ENCODE data around the gene ANKRD31.
A peak's percentile ranks its signal among the peaks of the same experiment; 100 is the strongest.
"Not testable (repeated sequence)": the region's sequence is repeated elsewhere in the genome, so short reads cannot be mapped to it uniquely, and the experiment has no call there.

Gene ANKRD31

DNA sequence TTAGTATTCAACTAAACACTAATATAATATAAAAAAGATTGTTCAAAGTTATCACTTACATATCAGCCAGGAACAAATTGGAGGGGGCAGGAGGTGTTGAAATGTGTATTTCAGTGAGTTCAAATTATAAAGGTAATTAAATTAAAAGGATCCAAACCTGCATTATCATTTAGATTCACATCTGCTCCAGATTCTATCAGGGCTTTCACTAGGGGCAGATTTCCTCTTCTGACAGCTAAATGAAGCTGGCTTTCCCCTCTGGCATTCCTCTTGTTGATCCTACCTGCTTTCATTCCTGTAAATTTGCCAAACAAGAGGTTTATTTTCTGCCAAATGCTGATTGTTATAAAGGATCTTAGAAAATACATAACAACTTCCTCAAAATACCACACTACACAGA, 98.0 kb downstream of the ANKRD31 start:
- no peak for DNase-seq

DNA sequence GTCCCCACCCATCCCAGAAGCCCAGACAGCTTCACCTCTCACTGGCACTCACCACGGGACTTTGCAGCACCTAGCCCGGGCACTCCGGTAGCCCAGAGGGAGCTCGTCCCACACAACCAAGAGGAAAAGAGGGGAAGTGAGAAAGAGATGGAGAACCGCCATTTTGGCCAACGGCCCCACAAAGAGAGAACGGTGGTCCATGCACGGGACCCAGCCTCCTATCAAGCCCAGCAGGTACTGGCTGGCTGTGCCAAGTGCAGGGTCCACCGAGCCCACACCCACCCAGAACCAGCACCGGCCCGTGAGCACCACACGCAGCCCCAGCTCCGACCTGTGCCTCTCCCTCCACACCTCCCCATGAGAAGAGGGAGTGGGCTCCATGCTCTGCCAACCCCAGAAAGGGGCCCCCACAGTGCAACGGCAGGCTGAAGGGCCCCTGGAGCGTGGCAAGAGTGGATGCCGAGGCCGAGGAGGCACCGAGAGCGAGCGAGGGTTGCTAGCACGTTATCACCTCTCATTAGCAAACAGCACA, 105.8 kb downstream of the ANKRD31 start:
- no peak for DNase-seq

- no peak for DNase-seq
These were observed 119.8 kb downstream of the ANKRD31 start for GRCh38 chr5:75116856-75117255.

- DNase-seq: not testable (repeated sequence)
These were observed 122.4 kb downstream of the ANKRD31 start for GRCh38 chr5:75114311-75114710.

DNA sequence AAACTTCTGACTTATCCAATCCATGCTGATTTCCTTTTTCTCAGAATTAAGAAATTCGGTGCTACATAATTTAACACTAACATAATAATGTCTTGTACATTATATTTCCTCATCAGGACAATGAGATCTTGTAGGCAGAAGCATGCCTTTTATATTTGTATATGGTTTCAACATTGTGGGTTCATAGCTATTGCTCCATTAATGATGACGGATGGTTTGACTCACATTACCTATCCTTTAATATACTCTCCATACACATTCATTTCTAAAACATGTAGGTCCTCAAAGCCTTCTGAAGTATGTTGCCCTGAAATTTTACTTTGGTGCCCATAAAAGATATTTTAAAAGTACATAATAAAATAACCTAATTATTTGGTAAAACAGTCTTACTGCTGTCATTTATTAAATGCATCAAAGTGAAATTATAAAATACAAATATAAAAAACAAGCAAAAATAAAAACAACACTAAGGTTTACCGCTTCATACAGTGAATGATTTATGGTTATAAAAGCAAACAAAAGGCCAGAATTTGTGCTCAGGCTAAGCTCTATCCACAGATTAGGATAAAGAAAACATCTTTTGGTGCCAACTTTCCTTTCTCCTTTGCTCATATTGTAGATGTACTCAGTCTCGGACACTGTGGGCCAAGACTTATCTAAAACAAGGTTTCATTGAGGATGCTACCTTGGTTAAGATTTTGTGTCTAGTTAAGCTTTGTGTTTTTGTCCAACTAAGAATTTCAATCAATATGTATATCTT, 123.1 kb downstream of the ANKRD31 start:
- DNase-seq: no peak

- DNase-seq: no peak
These were observed 127.6 kb downstream of the ANKRD31 start for GRCh38 chr5:75108931-75109596.

- no peak for DNase-seq
These were observed 128.2 kb downstream of the ANKRD31 start for GRCh38 chr5:75108515-75108914.

- not testable (repeated sequence) for DNase-seq
These were observed 140.7 kb downstream of the ANKRD31 start for GRCh38 chr5:75095956-75096355.

DNA sequence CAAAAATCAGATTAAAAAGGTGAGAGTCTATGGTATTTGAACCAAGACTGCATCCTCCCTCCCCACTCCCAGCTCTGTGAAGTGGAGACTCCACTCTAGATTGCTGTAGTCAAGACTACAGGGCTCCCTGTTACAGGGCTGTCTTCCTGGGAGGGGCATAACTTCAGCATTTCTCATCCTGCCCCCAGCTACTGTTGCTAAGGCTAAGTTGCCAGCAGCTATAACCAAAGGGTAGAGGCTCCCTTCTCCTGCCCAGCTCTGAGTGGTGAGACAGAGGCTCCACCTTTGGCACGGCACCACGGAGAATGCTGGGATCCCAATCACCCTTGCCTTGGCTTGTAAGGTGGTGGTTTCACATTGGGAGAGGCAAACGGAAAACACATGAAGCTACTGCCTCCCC, 145.1 kb downstream of the ANKRD31 start:
- DNase-seq: no peak

DNA sequence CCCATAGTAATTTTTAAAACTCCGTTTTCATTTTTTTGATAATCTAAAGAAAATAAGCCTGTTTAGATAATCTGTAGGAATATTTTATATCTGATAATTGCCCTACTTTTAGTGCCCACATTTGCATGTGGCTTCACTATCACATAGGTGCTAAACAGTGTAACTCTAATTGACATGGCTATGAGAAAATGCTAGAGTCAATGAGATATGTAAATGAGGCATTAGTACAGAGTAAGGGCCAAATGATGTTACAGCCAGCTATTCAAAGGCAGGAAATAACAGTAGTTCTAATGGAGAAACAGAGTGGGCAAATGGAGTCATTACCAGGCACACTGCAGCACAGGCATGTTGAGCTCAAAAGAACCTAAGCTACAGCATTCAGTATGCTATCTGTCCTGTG, 147.0 kb downstream of the ANKRD31 start:
- no peak for DNase-seq

GRCh38 chr5:75089137-75089536, 147.5 kb downstream of the ANKRD31 start:
- peak; percentile 50 for DNase-seq

DNA sequence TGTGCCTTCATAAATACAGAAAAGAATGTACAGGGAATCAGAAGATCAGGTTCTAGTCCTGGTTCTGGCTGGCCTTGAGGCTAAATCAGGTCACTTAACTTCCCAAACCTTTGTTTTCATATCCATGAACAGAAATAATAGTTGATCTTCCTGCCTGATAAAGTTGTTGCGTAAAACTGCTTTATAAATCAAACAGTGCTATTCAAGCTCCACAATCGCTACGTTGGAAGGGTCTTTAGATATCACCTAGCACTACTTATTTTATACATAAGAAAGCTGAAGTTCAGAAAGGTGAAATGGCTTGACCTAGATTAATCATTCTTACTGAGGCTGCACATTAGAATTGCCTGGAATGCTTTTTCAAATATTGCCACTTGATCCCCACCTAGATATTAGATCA, 148.0 kb downstream of the ANKRD31 start:
- DNase-seq: no peak

DNA sequence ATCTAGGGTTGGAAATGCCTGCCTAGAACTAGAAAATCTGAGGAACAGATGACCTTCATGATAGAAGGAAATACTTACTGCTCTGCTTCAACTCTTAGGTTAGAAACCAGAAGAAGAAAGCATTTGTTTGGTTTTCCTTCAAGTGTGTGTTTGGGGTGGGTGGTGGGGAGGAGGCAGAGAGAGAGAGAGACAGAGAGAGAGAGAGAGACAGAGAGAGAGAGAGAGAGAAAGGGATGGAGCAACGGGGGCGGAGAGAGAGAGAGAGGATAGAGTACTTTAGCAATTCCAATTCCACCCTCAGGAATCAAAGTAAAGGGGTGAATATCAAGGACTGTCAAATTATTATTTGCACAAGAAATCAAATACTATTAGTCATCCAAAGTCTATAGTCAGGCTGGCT, 155.2 kb downstream of the ANKRD31 start:
- no peak for DNase-seq

GRCh38 chr5:75079346-75079745, 157.3 kb downstream of the ANKRD31 start:
- DNase-seq: not testable (repeated sequence)

DNA sequence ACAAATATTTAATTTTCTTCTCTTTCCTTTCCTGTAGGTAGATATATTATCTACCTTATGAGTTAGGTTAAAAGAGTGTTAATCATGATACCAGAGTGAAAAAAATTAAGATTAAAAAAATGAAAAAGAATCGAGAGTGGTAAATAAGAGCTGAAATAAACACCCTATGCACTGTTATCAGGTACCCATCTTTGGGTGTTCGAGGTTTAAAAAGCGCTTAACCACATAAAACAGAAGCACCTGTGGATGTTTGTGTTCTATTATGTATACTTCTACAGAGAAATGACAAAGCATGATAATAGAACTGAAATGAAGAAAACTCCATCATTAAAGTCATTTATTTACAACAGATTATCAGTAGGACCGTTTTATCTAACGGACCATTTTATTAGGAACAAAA, 158.7 kb downstream of the ANKRD31 start:
- DNase-seq: no peak

- no peak for DNase-seq
These were observed 164.6 kb downstream of the ANKRD31 start for GRCh38 chr5:75072061-75072460.

GRCh38 chr5:75071100-75071499, 165.6 kb downstream of the ANKRD31 start:
- no peak for DNase-seq

DNA sequence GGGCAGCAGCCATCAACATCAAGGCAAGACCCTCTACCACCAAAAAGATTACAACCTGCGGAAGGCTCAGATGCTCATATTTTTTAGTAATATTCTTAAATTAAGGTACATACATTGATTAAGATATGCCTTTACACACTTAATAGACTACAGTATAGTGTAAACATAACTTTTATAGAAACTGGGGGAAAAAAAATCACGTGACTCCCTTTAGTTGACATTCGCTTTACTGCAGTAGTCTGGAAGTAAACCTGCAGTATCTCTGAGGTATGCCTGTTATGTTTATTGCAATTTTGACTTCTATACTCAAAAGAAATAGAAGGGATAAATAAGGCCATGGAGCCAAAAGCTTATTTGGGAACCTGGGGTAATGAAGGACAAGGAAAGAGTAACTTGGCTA, 169.2 kb downstream of the ANKRD31 start:
- no peak for DNase-seq

DNA sequence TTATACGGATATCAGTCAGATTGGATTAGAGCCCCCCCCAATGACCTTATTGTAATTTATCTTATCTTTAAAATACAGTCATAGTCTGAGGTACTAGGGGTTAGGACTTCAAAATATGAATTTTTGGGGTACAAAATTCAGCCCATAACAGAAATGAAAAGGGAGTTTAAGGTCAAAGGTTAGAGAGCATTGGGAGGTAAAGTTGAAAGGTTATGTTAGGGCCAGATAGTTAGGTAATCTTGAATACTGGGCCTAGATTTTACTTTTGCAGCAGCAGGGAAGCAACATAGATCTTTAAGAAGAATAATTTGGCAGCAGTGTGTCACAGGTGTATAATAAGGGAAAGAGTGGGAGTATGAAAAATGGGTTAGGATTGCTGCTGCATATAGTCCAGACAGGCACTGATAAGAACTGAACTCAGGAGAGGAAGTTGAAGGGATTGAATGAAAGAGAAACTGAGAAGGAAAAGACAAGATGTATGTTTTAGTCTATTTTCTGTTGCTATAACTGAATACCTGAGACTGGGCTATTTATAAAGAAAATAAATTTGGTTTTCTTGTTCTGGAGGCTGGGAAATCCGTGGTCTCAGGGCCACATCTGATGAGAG, 173.7 kb downstream of the ANKRD31 start:
- DNase-seq: no peak

DNA sequence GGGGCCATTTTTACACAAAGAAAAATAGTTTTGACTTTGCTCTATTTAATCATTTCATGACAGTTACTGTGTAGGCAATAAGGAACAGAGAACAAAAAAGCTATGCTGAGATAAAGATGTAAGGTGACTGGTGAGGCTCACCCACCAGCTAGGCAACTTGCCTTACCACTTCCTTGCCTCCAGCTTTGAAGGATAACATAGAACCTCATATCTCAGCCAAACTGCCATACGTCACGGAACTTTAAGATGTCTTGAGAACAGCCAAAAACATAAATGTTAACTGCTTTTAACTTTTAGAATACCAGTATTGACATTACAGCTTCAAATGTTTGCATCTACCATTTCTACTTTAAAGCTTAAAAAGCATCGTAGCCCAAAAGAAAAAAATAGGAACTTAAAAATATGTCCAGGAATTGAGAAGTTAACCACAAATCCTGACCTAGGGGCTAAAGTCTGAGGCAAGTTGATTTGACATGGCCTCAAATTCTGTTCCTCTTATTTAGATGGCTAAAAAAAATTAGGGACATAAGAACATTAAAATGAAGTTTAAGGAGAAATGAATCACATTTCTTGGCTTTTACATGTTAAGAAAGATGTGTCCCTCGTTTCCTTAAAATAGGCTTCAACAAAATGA, 176.6 kb downstream of the ANKRD31 start:
- peak; percentile 32 for DNase-seq

GRCh38 chr5:75058986-75059535, 177.6 kb downstream of the ANKRD31 start:
- no peak for DNase-seq

- no peak for DNase-seq
These were observed 179.1 kb downstream of the ANKRD31 start for GRCh38 chr5:75057561-75057960.

DNA sequence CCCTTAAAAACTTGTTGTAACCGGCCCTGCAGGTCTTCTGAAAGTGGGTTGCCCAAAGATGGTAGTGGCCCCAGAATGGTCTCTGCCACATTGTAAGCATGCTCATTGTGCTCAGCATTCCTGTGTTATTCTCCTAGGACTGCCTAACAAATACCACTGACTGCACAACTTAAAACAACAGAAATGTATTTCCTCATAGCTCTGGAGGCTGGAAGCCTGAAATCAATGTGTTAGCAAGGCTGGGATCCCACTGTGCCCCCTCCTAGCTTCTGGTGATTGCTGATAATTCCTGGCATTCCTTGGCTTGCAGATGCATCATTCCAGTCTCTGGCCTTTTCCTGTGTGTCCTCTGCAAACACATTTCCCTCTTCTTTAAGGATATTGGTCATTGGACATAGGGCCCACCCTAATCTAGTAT, 180.9 kb downstream of the ANKRD31 start:
- no peak for DNase-seq
